Ramos (cell line): Measurements from ENCODE around the gene SCUBE2.
"Not testable (repeated sequence)": the region's sequence is repeated elsewhere in the genome, so short reads cannot be mapped to it uniquely, and the experiment has no call there.

Experiments
- in situ Hi-C: fragments of 300-500 bp; cut with MboI; formaldehyde crosslinking; loops from one replicate; pipeline ENCODE4 v1.14.3; 2022; ENCODE audit warnings: low sequenced_read_pairs; ENCODE audit not compliant: unreplicated experiment

SCUBE2 gene

DNA sequence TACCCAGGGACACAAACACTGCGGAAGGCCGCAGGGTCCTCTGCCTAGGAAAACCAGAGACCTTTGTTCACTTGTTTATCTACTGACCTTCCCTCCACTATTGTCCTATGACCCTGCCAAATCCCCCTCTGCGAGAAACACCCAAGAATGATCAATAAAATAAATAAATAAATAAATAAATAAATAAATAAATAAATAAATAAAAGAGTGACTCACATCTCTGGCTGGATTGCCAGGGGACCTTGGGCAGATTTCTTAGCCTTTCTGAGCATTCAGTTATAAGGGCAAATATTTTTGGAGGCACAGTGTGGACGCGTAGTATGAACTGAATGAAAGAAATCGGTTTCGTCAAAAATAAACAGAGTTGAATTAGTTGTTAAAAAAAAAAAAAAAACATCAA lies 112.0 kb downstream of the SCUBE2 start:
- in situ Hi-C loops = not testable (repeated sequence)

DNA sequence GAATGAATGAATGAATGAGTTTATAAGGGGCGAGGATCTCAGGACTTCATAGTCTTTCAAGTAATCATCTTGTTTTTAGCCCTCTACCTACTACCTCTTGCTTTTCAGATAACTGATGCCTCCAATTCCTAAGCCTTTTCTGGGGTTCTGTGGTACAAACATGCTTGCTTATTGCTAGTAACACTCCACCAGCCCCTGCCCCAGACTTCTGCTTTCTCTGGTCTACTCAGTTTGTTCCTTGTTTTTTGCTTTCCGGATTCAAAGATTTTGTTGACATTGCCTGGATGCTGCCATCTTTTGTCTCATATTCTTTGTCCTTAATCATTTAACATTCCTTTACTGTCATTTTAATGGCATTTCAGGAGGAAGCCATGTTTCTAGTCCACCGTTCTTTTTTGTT lies 118.3 kb downstream of the SCUBE2 start:
- in situ Hi-C loops = no loop called here

DNA sequence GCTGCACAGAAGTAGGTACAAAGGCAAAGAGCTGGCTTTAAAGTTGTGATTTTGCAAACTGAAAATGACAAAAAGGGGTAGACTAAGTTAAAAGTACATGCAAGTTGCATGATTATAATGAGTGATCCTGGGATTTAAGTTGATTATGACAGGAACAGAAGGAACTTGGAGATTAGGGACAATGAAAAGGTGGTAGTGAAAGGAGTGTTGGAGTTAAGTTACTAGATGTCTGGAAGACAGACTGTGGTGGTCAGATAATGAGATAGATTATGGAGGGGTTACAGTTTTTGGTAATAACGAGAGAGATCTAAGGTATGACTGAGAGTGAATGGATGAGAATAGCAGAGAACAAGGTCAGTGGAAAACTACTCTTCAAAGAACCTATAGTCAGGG lies 119.5 kb downstream of the SCUBE2 start:
- in situ Hi-C loops = no loop called here

DNA sequence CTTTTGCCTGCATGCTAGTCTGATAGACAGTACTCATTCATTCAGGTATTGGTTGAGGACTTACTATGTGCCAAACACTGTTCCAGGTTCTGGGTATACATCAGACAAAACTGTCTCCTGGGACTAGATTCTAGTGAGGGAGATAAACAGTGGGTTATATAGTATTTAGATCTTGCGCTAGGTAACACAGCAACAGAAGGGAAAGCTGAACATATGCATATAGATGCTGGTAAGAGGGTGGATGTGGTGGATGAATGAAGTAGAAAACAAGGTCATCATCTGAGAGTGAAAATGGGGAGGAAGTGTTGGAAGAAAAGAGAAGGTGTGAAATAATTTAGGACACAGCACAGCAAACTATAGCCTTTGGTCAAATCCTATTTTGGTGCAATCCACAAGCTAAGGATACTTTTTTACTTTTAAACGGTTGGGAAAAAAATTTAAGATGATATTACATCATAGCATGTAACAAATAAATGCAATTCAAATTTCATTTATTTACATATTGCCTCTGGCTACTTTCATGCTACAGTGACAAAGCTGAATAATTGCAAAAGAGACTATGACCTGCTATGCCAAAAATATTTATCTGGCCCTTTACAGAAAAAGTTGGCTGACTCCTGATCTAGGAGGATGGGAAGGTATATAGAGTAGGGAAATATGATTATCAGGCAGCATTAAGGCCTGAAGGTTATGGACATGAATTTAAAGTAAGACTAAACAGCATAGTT lies 120.0 kb downstream of the SCUBE2 start:
- in situ Hi-C loops = no loop called here
